Colon (tissue), 2 donors: ENCODE results near the gene AKR1E2.

Experiments used
- FAIRE-seq: peaks from 2 replicates; lab custom pipeline; 2012; peaks lifted over from hg19 to GRCh38; lab: Jason Lieb, UNC
- donor health status: control.
- donor health status: control.

AKR1E2 gene

GRCh38 chr10:4825868-4826791 lies at the start of gene AKR1E2:
AKR1E2 (plus strand) TSS chr10:4826207; CDS start chr10:4826325, 118 bp downstream.
- FAIRE-seq: no peak

- no peak for FAIRE-seq
Observed at GRCh38 chr10:4776234-4776638, 49.8 kb upstream of the AKR1E2 start.

GRCh38 chr10:4778761-4779160 lies 47.2 kb upstream of the AKR1E2 start:
- FAIRE-seq: no peak

- no peak for FAIRE-seq
Observed at GRCh38 chr10:4780091-4780490, 45.9 kb upstream of the AKR1E2 start.

- FAIRE-seq: no peak
Observed at GRCh38 chr10:4780782-4781181, 45.2 kb upstream of the AKR1E2 start.

- FAIRE-seq: no peak
Observed at GRCh38 chr10:4781955-4782354, 44.1 kb upstream of the AKR1E2 start.

- no peak for FAIRE-seq
Observed at GRCh38 chr10:4784667-4785333, 41.2 kb upstream of the AKR1E2 start.

- no peak for FAIRE-seq
Observed at GRCh38 chr10:4786043-4786839, 39.8 kb upstream of the AKR1E2 start.

GRCh38 chr10:4790045-4790444 lies 36.0 kb upstream of the AKR1E2 start:
- no peak for FAIRE-seq

GRCh38 chr10:4790922-4791321 lies 35.1 kb upstream of the AKR1E2 start:
- FAIRE-seq: no peak

GRCh38 chr10:4792381-4792780 lies 33.6 kb upstream of the AKR1E2 start:
- FAIRE-seq: no peak

- no peak for FAIRE-seq
Observed at GRCh38 chr10:4801405-4801804, 24.6 kb upstream of the AKR1E2 start.

- FAIRE-seq: no peak
Observed at GRCh38 chr10:4802711-4803487, 23.1 kb upstream of the AKR1E2 start.

GRCh38 chr10:4803822-4804221 lies 22.2 kb upstream of the AKR1E2 start:
- FAIRE-seq: no peak

GRCh38 chr10:4804465-4804864 lies 21.5 kb upstream of the AKR1E2 start:
- FAIRE-seq: no peak

GRCh38 chr10:4806534-4806933 lies 19.5 kb upstream of the AKR1E2 start:
- no peak for FAIRE-seq

GRCh38 chr10:4807761-4808507 lies 18.1 kb upstream of the AKR1E2 start:
- no peak for FAIRE-seq

GRCh38 chr10:4809156-4809555 lies 16.9 kb upstream of the AKR1E2 start:
- no peak for FAIRE-seq

GRCh38 chr10:4810092-4810491 lies 15.9 kb upstream of the AKR1E2 start:
- FAIRE-seq: no peak

- FAIRE-seq: no peak
Observed at GRCh38 chr10:4812046-4812445, 14.0 kb upstream of the AKR1E2 start.

- FAIRE-seq: no peak
Observed at GRCh38 chr10:4813023-4813422, 13.0 kb upstream of the AKR1E2 start.
